ENCODE measurements around the gene FAM181A.

DNA sequence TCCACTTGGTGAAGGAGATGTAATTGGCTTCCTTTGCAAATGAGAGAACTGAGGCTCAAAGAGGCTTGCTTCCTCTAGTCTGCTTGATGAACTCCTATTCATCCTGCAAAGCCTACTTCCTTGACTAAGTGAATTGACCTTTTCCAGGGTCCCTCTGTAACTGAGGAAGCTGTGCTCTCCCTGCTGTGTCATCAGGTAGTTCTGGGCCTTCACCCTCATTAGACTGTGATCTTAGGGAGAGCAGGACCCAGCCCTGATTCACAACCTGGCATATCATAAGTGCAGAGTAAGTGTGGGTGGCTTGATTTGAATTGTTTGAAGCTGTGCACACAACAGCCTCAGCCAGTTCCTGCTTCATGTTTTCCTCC, 32.9 kb downstream of the FAM181A start:
- TF ChIP-seq LEF1 (IDR thresholded peaks at IDR 0.05; ENCODE audit: borderline replicate concordance) (no peak), HDGF (IDR thresholded peaks at IDR 0.05; ENCODE audit: borderline replicate concordance) (no peak), CTBP1 (IDR thresholded peaks at IDR 0.05; ENCODE audit: borderline replicate concordance) (no peak)
